GM21360 (cell line): ENCODE data around the gene AMZ1.

Experiments used
- ATAC-seq: cut with Tn5 transposase; IDR thresholded peaks from one replicate; pipeline ENCODE4 v1.9.1; 2021; ENCODE audit warnings: mild to moderate bottlenecking, moderate library complexity; ENCODE audit not compliant: unreplicated experiment

The AMZ1 gene

GRCh38 chr7:2650451-2650850 is 37.6 kb upstream of the AMZ1 start:
- no peak for ATAC-seq

- no peak for ATAC-seq
Observed at GRCh38 chr7:2651336-2651735, 36.7 kb upstream of the AMZ1 start.

- ATAC-seq = no peak
Observed at GRCh38 chr7:2651847-2652735, 35.9 kb upstream of the AMZ1 start.

GRCh38 chr7:2652736-2653060 is 35.3 kb upstream of the AMZ1 start:
- ATAC-seq = no peak

GRCh38 chr7:2654059-2654458 is 33.9 kb upstream of the AMZ1 start:
- ATAC-seq = no peak

GRCh38 chr7:2655870-2656614 is 32.0 kb upstream of the AMZ1 start:
- ATAC-seq = no peak

GRCh38 chr7:2657208-2657607 is 30.8 kb upstream of the AMZ1 start:
- no peak for ATAC-seq

- no peak for ATAC-seq
Observed at GRCh38 chr7:2657920-2658671, 29.9 kb upstream of the AMZ1 start.

- no peak for ATAC-seq
Observed at GRCh38 chr7:2658941-2659340, 29.1 kb upstream of the AMZ1 start.

- no peak for ATAC-seq
Observed at GRCh38 chr7:2659556-2660358, 28.2 kb upstream of the AMZ1 start.

GRCh38 chr7:2660359-2661095 is 27.5 kb upstream of the AMZ1 start:
- ATAC-seq = no peak

GRCh38 chr7:2661096-2661449 is 26.9 kb upstream of the AMZ1 start:
- no peak for ATAC-seq

- no peak for ATAC-seq
Observed at GRCh38 chr7:2661602-2662272, 26.3 kb upstream of the AMZ1 start.

- ATAC-seq = no peak
Observed at GRCh38 chr7:2662273-2663120, 25.5 kb upstream of the AMZ1 start.

GRCh38 chr7:2663121-2663886 is 24.7 kb upstream of the AMZ1 start:
- no peak for ATAC-seq

GRCh38 chr7:2663960-2664359 is 24.0 kb upstream of the AMZ1 start:
- no peak for ATAC-seq

- ATAC-seq = no peak
Observed at GRCh38 chr7:2665359-2665791, 22.6 kb upstream of the AMZ1 start.

- no peak for ATAC-seq
Observed at GRCh38 chr7:2666155-2666554, 21.8 kb upstream of the AMZ1 start.
